ENCODE results near the gene WIZ. TPM values are rescaled to one million over a fixed set of nuclear protein-coding genes. Genes with fewer than 3 reads are reported as not detected.
"Not testable (repeated sequence)": the region's sequence is repeated elsewhere in the genome, so short reads cannot be mapped to it uniquely, and the experiment has no call there.

WIZ gene
- total RNA-seq, 5 donors from 2014 or later (not counting 1 experiment from before 2014, with no cell fraction given): 19.7 to 39.1 (median 34.6) TPM

DNA sequence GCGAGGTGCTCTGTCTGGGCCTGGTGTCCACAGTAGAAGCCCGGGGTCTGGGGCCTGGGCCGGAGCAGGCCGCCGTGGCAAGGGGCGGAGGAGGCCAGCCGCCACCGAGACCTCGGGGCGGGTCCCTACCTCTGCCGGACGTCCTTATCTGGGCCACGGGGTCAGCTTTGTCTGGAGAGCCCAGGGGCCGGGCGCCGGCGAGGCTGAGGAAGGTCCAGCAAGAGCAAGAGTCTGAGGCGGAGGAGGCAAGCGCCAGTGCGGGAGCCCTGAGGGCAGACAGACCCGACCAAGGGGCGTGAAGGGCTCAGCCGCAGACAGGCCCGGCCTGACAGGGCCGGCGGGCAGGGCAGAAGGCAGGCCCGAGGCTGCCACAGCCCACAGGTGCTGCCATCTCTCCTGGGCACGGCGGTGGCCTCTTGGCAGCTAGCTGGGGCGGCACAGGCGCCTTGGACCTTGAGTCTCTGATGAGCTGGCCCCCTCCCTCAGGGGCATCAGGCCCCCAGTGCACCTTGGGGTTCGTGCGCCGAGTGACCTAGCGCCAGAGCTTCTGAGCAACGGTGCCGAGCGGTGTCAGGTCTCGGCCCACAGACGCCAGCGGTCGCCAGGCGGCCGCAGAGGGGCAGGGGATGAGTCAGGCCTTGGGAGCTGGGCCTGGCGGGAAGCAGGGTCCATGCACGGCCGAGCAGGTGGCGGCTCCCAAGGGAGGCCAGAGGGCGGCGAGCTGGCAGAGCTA is 51.1 kb downstream of the WIZ start:
- CTCF ChIA-PET: interaction anchor here in 1 of 2 donors (0.6 kb wide), 1 partner anchor 31 kb away, joined by 3 read pairs; no protein-coding TSS in a partner anchor
- POLR2A ChIA-PET: no interaction called here
- Histone ChIP-seq H3K4me1 (ENCODE audit: control insufficient read depth in 1 of 2, extremely low read depth in 1 of 2, insufficient read depth in 2 of 2, low read length in 2 of 2) (no peaks in the 10 kb centered on the region), H3K27me3 (replicated peaks in 1 of 2; ENCODE audit: control insufficient read depth in 2 of 2, extremely low read depth in 1 of 2, insufficient read depth in 2 of 2, low read length in 1 of 2) (no peaks in the 10 kb centered on the region), H3K36me3 (ENCODE audit: control insufficient read depth in 2 of 2, extremely low read depth in 1 of 2, insufficient read depth in 1 of 2, low read length in 1 of 2) (peaks cover 34 to 84% of the 10 kb centered on the region in 2 donors), H3K9me3 (no peaks in the 10 kb centered on the region), H3K4me3 (ENCODE audit: control insufficient read depth in 1 of 2, extremely low read depth in 1 of 2, low read length in 1 of 2) (no peak overlapping the region), H3K27ac (ENCODE audit: low read length) (no peak overlapping the region)
- Mint-ChIP-seq H3K27me3 (no peaks in the 10 kb centered on the region), H3K9me3 (no peaks in the 10 kb centered on the region), H3K27ac (no peak overlapping the region), H3K36me3 (peaks cover 36% of the 10 kb centered on the region), H3K4me1 (peaks cover 0 to 9% (median 2%) of the 10 kb centered on the region in 3 donors), H3K4me3 (no peak overlapping the region)
- whole genome bisulfite sequencing (ENCODE audit: insufficient coverage): 99% methylated on average over 44 of the region's 50 CpGs
- DNase-seq (no peak), ATAC-seq (replicated peaks in 1 of 4) (no peak)

GRCh38 chr19:15397782-15398181 is 52.0 kb downstream of the WIZ start:
- no peaks in the 10 kb centered on the region for H3K27me3 ChIP-seq (replicated peaks in 1 of 2; ENCODE audit: control insufficient read depth in 2 of 2, extremely low read depth in 1 of 2, insufficient read depth in 2 of 2, low read length in 1 of 2)
- ATAC-seq (replicated peaks in 1 of 4): no peak
- DNase-seq: no peak
- POLR2A ChIA-PET: no interaction called here
- no peak overlapping the region for H3K27ac ChIP-seq (ENCODE audit: low read length)
- WGBS (ENCODE audit: insufficient coverage): 94% methylated on average over 11 of the region's 11 CpGs
- H3K9me3 Mint-ChIP-seq: no peaks in the 10 kb centered on the region
- no peaks in the 10 kb centered on the region for H3K9me3 ChIP-seq
- no peaks in the 10 kb centered on the region for H3K4me1 ChIP-seq (ENCODE audit: control insufficient read depth in 1 of 2, extremely low read depth in 1 of 2, insufficient read depth in 2 of 2, low read length in 2 of 2)
- H3K36me3 Mint-ChIP-seq: peaks cover 41% of the 10 kb centered on the region
- H3K36me3 ChIP-seq (ENCODE audit: control insufficient read depth in 2 of 2, extremely low read depth in 1 of 2, insufficient read depth in 1 of 2, low read length in 1 of 2): peaks cover 34 to 81% of the 10 kb centered on the region in 2 donors
- CTCF ChIA-PET: interaction anchor here in 1 of 2 donors (0.6 kb wide), 1 partner anchor 32 kb away, joined by 3 read pairs; no protein-coding TSS in a partner anchor
- no peaks in the 10 kb centered on the region for H3K27me3 Mint-ChIP-seq
- peaks cover 0 to 7% (median 3%) of the 10 kb centered on the region in 3 donors for H3K4me1 Mint-ChIP-seq
- H3K4me3 Mint-ChIP-seq: no peak overlapping the region
- no peak overlapping the region for H3K27ac Mint-ChIP-seq
- H3K4me3 ChIP-seq (ENCODE audit: control insufficient read depth in 1 of 2, extremely low read depth in 1 of 2, low read length in 1 of 2): no peak overlapping the region

DNA sequence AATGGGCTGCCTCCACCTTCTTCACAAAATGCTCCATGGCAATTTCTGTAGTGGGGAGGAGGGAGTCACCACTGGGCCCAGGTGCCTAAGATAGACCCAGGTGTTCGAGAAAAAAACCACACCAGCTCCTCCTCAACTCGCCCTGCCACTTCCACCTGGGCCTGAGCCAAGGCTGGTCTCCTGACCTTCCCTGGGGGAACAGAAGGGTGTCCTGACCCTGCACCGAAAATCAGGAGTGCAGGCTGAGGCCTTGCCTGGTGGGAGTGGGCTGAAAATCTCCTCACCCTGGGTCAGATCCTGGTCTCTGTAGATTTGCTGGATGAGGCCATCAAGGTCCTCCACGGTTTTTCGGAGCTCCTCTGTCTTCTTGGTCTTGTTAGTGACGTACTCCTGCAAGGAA is 52.5 kb downstream of the WIZ start:
- CTCF ChIA-PET: no interaction called here
- no peaks in the 10 kb centered on the region for H3K4me1 ChIP-seq (ENCODE audit: control insufficient read depth in 1 of 2, extremely low read depth in 1 of 2, insufficient read depth in 2 of 2, low read length in 2 of 2)
- H3K27me3 ChIP-seq (replicated peaks in 1 of 2; ENCODE audit: control insufficient read depth in 2 of 2, extremely low read depth in 1 of 2, insufficient read depth in 2 of 2, low read length in 1 of 2): no peaks in the 10 kb centered on the region
- H3K27ac ChIP-seq (ENCODE audit: low read length): no peak overlapping the region
- 96% methylated on average over 4 of the region's 6 CpGs for WGBS (ENCODE audit: insufficient coverage)
- no peaks in the 10 kb centered on the region for H3K27me3 Mint-ChIP-seq
- H3K36me3 Mint-ChIP-seq: peaks cover 42% of the 10 kb centered on the region
- DNase-seq: no peak
- no peaks in the 10 kb centered on the region for H3K9me3 Mint-ChIP-seq
- H3K36me3 ChIP-seq (ENCODE audit: control insufficient read depth in 2 of 2, extremely low read depth in 1 of 2, insufficient read depth in 1 of 2, low read length in 1 of 2): peaks cover 34 to 76% of the 10 kb centered on the region in 2 donors
- H3K4me3 ChIP-seq (ENCODE audit: control insufficient read depth in 1 of 2, extremely low read depth in 1 of 2, low read length in 1 of 2): no peak overlapping the region
- H3K4me3 Mint-ChIP-seq: no peak overlapping the region
- POLR2A ChIA-PET: no interaction called here
- no peaks in the 10 kb centered on the region for H3K9me3 ChIP-seq
- no peak overlapping the region for H3K27ac Mint-ChIP-seq
- ATAC-seq (replicated peaks in 1 of 4): no peak
- H3K4me1 Mint-ChIP-seq: peaks cover 0 to 7% (median 3%) of the 10 kb centered on the region in 3 donors

DNA sequence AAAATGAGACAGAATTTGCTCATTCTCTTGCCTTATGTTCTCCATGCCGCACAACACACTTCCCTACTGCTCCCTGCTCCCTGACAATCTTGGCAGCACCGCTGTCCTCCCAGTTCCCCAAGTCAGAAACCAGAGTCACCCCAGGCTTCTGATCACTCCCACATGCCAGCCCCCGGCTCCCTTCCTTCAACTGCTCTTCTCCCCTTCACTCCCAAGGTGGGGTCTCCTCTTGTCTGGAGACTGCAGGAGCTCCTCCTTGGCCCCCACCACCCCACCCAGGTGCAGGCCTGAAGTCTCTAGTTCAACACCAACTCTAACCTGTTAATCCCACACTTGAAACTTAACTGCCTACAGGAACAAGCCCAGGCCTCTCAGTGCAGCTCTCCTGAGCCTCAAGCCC is 53.3 kb downstream of the WIZ start:
- WGBS (ENCODE audit: insufficient coverage): 100% methylated on average over 2 of the region's 3 CpGs
- Mint-ChIP-seq H3K27me3 (no peaks in the 10 kb centered on the region), H3K4me3 (no peak overlapping the region), H3K36me3 (peaks cover 42% of the 10 kb centered on the region), H3K27ac (no peak overlapping the region), H3K4me1 (peaks cover 0 to 7% (median 3%) of the 10 kb centered on the region in 3 donors), H3K9me3 (no peaks in the 10 kb centered on the region)
- ChIA-PET CTCF (no interaction called here), POLR2A (no interaction called here)
- Histone ChIP-seq H3K27me3 (replicated peaks in 1 of 2; ENCODE audit: control insufficient read depth in 2 of 2, extremely low read depth in 1 of 2, insufficient read depth in 2 of 2, low read length in 1 of 2) (no peaks in the 10 kb centered on the region), H3K4me1 (ENCODE audit: control insufficient read depth in 1 of 2, extremely low read depth in 1 of 2, insufficient read depth in 2 of 2, low read length in 2 of 2) (no peaks in the 10 kb centered on the region), H3K4me3 (ENCODE audit: control insufficient read depth in 1 of 2, extremely low read depth in 1 of 2, low read length in 1 of 2) (no peak overlapping the region), H3K27ac (ENCODE audit: low read length) (no peak overlapping the region), H3K36me3 (ENCODE audit: control insufficient read depth in 2 of 2, extremely low read depth in 1 of 2, insufficient read depth in 1 of 2, low read length in 1 of 2) (peaks cover 31 to 74% of the 10 kb centered on the region in 2 donors), H3K9me3 (no peaks in the 10 kb centered on the region)
- ATAC-seq (replicated peaks in 1 of 4): no peak
- DNase-seq: no peak

DNA sequence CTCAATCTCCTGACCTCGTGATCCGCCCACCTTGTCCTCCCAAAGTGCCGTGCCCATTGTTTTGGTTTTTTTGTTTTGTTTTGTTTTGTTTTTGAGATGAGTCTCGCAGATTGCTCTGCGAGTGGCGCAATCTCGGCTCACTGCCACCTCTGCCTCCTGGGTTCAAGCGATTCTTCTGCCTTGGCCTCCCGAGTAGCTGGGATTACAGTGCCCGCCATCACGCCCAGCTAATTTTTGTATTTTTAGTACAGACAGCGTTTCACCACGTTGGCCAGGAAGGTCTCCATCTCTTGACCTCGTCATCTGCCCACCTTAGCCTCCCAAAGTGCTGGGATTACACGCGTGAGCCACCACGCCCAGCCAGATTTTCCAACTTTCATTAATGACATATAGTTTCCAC is 54.5 kb downstream of the WIZ start:
- H3K27ac ChIP-seq (ENCODE audit: low read length); H3K4me1 Mint-ChIP-seq; ATAC-seq (replicated peaks in 1 of 4); H3K27ac Mint-ChIP-seq; DNase-seq; H3K4me3 ChIP-seq (ENCODE audit: control insufficient read depth in 1 of 2, extremely low read depth in 1 of 2, low read length in 1 of 2); CTCF ChIA-PET; H3K9me3 ChIP-seq; H3K9me3 Mint-ChIP-seq; H3K27me3 ChIP-seq (replicated peaks in 1 of 2; ENCODE audit: control insufficient read depth in 2 of 2, extremely low read depth in 1 of 2, insufficient read depth in 2 of 2, low read length in 1 of 2); H3K4me1 ChIP-seq (ENCODE audit: control insufficient read depth in 1 of 2, extremely low read depth in 1 of 2, insufficient read depth in 2 of 2, low read length in 2 of 2); H3K4me3 Mint-ChIP-seq; H3K27me3 Mint-ChIP-seq: not testable (repeated sequence)
- peaks cover 19 to 62% of the 10 kb centered on the region in 2 donors for H3K36me3 ChIP-seq (ENCODE audit: control insufficient read depth in 2 of 2, extremely low read depth in 1 of 2, insufficient read depth in 1 of 2, low read length in 1 of 2)
- WGBS (ENCODE audit: insufficient coverage): 94% methylated on average over 17 of the region's 17 CpGs
- peaks cover 39% of the 10 kb centered on the region for H3K36me3 Mint-ChIP-seq
- POLR2A ChIA-PET: interaction anchor here in 1 of 2 donors (0.6 kb wide), 1 partner anchor 23 kb away, joined by 8 read pairs; no protein-coding TSS in a partner anchor

GRCh38 chr19:15394426-15394825 is 55.3 kb downstream of the WIZ start:
- H3K27me3 ChIP-seq (replicated peaks in 1 of 2; ENCODE audit: control insufficient read depth in 2 of 2, extremely low read depth in 1 of 2, insufficient read depth in 2 of 2, low read length in 1 of 2): no peaks in the 10 kb centered on the region
- H3K4me3 Mint-ChIP-seq: no peak overlapping the region
- WGBS (ENCODE audit: insufficient coverage): 90% methylated on average over 4 of the region's 5 CpGs
- H3K27ac Mint-ChIP-seq: no peak overlapping the region
- no peaks in the 10 kb centered on the region for H3K9me3 ChIP-seq
- DNase-seq (no peak), ATAC-seq (replicated peaks in 1 of 4) (no peak)
- no peaks in the 10 kb centered on the region for H3K4me1 ChIP-seq (ENCODE audit: control insufficient read depth in 1 of 2, extremely low read depth in 1 of 2, insufficient read depth in 2 of 2, low read length in 2 of 2)
- peaks cover 42% of the 10 kb centered on the region for H3K36me3 Mint-ChIP-seq
- ChIA-PET CTCF (no interaction called here), POLR2A (interaction anchor here in 1 of 2 donors (0.7 kb wide), 1 partner anchor 25 kb away, joined by 3 read pairs; the partner anchor contains the start of gene AKAP8L)
- no peak overlapping the region for H3K27ac ChIP-seq (ENCODE audit: low read length)
- peaks cover 13 to 57% of the 10 kb centered on the region in 2 donors for H3K36me3 ChIP-seq (ENCODE audit: control insufficient read depth in 2 of 2, extremely low read depth in 1 of 2, insufficient read depth in 1 of 2, low read length in 1 of 2)
- H3K9me3 Mint-ChIP-seq: no peaks in the 10 kb centered on the region
- H3K4me1 Mint-ChIP-seq: peaks cover 7 to 11% (median 9%) of the 10 kb centered on the region in 3 donors
- no peak overlapping the region for H3K4me3 ChIP-seq (ENCODE audit: control insufficient read depth in 1 of 2, extremely low read depth in 1 of 2, low read length in 1 of 2)
- no peaks in the 10 kb centered on the region for H3K27me3 Mint-ChIP-seq

Data from T-cell (primary cell).